SK-N-SH treated with all-trans-retinoic acid at 6 μM for 48 hours (cell line): Measurements from ENCODE around the gene GIPC2.

Experiments used
- BACH2 ChIP-seq: fragments of 250-450 bp; sonication (Bioruptor Pico); IDR thresholded peaks from 2 replicates; pipeline ENCODE4 v1.9.0; 2021; ENCODE audit warnings: mild to moderate bottlenecking, borderline replicate concordance
- GLIS3 ChIP-seq: fragments of 250-450 bp; sonication (Bioruptor Pico); IDR thresholded peaks from 2 replicates; pipeline ENCODE4 v1.5.0; 2020; ENCODE audit warnings: mild to moderate bottlenecking, moderate library complexity
- OSR1 ChIP-seq: fragments of 250-450 bp; sonication (Bioruptor Pico); IDR thresholded peaks from 2 replicates; pipeline ENCODE4 v1.8.0; 2022; ENCODE audit warnings: moderate library complexity, mild to moderate bottlenecking, inconsistent platforms
- PPARA ChIP-seq: fragments of 250-450 bp; sonication (Bioruptor Pico); IDR thresholded peaks from 2 replicates; pipeline ENCODE4 v1.5.0; 2020; ENCODE audit warnings: mild to moderate bottlenecking, borderline replicate concordance
- RARB ChIP-seq: fragments of 250-450 bp; sonication (Bioruptor Pico); IDR thresholded peaks from 2 replicates; pipeline ENCODE4 v1.8.0; 2021; ENCODE audit warnings: mild to moderate bottlenecking, moderate library complexity
- TCF4 ChIP-seq: fragments of 250-450 bp; sonication (Bioruptor Pico); IDR thresholded peaks from 2 replicates; pipeline ENCODE4 v1.8.0; 2021; ENCODE audit warnings: mild to moderate bottlenecking, moderate library complexity, borderline replicate concordance
- ZNF70 ChIP-seq: fragments of 450-650 bp; formaldehyde crosslinking; IDR thresholded peaks from 2 replicates; pipeline ENCODE4 v1.5.0; 2020; ENCODE audit warnings: mild to moderate bottlenecking, moderate library complexity
- TF ChIP-seq, protein P1 (sequence below): fragments of 250-450 bp; sonication (Bioruptor Pico); IDR thresholded peaks from 2 replicates; pipeline ENCODE4 v1.8.0; 2020; ENCODE audit warnings: mild to moderate bottlenecking, moderate library complexity, borderline replicate concordance

DNA sequence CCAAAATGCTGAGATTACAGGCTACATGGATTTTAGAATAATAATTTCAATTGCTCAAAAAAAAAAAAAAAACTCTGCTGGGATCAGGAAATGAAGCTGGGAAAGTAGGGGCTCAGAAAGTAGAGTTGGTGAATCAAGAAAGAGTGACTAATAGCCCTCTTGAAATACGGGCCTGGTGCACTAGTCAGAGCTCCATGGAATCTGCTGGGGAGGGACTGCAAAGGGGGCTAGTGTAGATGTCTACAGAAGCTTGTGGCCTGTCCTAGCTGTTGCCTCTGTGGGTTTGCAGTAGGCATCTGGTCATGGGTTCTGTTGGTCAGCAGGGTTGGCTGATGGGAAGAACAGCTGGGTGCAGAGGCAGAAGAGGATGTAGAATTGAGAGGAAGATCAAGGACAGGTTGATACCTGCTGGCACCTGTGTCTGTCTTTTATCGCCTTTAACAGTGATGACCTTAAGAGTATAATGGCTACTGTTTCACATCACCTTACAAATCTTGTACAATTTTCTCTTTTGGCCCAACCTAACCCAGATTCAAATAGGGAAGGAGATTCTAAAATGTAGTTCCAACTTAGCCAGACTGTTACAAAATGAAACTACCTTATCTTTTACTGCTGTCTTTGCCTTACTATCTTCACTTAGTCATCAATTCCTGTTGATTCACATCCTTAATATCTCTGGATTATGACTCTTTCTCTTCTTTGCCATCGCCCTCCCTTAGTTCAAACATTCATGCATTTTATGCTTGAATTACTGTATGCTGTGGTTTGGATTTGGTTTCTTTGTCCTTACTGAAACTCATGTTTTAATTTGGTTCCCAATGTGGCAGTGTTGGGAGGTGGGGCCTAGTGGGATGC lies 126.2 kb downstream of the GIPC2 start:
- TF ChIP-seq, protein P1, sequence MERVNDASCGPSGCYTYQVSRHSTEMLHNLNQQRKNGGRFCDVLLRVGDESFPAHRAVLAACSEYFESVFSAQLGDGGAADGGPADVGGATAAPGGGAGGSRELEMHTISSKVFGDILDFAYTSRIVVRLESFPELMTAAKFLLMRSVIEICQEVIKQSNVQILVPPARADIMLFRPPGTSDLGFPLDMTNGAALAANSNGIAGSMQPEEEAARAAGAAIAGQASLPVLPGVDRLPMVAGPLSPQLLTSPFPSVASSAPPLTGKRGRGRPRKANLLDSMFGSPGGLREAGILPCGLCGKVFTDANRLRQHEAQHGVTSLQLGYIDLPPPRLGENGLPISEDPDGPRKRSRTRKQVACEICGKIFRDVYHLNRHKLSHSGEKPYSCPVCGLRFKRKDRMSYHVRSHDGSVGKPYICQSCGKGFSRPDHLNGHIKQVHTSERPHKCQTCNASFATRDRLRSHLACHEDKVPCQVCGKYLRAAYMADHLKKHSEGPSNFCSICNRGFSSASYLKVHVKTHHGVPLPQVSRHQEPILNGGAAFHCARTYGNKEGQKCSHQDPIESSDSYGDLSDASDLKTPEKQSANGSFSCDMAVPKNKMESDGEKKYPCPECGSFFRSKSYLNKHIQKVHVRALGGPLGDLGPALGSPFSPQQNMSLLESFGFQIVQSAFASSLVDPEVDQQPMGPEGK (CRISPR knock-in tag): no peak
- TF ChIP-seq GLIS3 (CRISPR knock-in tag) (no peak), RARB (CRISPR knock-in tag) (no peak), PPARA (CRISPR knock-in tag) (no peak), BACH2 (CRISPR knock-in tag) (no peak), TCF4 (CRISPR knock-in tag) (no peak), OSR1 (CRISPR knock-in tag) (no peak), ZNF70 (CRISPR knock-in tag) (no peak)
